GM19452 (cell line): ENCODE results near the gene EEA1.
"Not testable (repeated sequence)": the region's sequence is repeated elsewhere in the genome, so short reads cannot be mapped to it uniquely, and the experiment has no call there.

Experiments
- ATAC-seq: cut with Tn5 transposase; IDR thresholded peaks from one replicate; pipeline ENCODE4 v1.9.1; 2021; ENCODE audit not compliant: unreplicated experiment

The EEA1 gene

DNA sequence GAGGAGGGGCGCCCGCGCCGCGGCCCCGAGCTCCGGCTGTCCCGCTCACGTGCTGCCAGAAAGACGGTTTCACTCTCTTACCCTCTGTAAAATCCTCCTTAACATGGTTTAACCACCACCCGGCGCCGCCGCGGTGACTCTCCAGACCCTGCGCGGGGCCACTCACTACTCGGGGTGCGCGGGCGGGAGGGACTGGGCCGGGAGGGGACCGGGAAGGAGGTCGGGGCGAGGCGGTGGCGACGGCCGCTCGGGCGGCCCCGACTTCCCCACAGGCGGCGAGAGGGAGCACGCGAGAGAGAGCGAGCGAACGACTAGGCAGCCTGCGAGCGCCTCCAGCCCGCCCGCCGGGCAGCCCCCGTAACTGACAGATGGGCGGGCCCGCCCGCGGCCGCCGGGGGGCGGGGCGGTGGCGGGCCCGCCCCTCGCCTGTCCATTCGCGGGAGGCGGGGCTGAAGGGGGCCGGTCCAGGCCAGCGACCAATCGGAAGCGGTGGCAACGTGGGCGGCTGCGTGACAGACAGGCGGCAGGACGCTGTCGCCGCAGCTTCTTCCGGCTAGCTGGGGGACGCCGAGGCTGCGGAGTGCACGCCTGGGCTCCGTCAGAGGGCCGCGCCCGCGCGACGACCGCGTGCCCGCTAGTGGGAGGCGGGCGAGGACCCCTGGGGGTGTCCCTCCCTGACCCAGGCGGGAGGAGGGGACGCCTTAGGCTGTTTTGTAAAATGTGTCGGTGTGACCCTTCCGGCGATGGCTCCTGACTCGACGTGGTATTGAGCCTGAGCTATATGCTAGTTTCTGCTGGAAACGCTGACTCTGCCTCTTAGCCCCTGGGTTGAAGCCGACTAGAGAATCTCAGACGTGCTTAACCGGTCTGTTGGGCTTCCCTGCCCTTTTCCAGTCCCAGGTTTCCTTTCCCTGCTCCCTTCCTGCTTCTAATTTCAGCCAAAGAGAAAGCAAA lies at the start of gene EEA1:
EEA1 (minus strand) TSS at position 334 of the 954 bp plus-strand sequence; CDS start at position 105, 229 bp downstream.
- peak; percentile 89 for ATAC-seq

DNA sequence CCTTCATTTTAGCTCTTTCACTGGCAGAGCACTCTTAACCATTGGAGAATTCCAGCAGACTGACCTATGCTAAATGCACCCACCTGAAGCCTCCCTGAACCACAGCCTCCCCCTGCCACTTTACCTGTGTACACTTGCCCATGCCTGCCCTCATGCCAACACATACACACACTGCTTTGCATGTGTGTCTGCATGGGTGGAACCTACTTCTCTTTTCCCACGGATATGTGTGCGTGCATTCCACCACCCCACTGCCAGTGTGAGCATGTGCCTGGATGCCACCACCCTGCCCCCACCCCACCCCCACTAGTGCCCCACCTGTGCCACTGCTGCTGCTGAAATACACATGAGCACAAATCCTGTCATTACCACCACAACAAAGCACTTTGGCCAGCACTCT lies 49.5 kb upstream of the EEA1 start:
- no peak for ATAC-seq

DNA sequence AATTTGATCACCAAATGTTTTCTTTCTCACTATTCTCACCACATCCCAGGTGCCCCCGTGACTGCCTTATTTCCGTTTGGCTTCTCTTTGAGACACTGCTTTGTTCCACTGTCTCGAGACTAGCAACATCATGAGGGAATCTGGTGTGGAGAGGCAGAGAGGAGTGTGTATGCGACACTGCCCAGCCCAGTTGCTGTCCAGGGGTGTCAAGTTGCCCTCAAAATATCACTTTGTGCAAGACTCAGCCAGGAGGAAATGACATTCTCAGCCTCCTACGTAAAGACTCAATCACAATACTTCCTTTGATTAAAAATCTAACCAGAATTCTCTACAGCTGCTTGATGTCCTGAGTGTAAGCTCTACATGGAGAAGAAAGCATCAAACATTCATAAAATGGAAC lies 48.2 kb upstream of the EEA1 start:
- ATAC-seq = no peak

DNA sequence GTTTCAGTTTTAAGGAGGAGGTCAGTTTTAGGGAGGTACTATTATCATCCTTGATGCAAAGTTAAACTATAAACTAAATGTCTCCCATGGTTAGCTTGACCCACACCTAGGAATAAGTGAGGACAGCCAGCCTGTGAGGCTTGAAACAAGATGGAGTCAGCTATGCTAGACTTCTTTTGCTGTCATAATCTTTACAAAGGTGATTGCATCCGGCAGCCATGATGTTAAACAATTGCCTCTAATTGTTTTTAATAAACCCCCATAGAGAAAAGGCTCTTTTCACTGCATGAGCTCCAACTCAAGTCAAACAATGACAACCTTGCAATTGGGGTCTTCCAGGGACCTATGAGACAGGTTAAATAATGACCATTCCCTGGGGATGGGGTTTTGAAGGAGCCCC lies 45.7 kb upstream of the EEA1 start:
- no peak for ATAC-seq

DNA sequence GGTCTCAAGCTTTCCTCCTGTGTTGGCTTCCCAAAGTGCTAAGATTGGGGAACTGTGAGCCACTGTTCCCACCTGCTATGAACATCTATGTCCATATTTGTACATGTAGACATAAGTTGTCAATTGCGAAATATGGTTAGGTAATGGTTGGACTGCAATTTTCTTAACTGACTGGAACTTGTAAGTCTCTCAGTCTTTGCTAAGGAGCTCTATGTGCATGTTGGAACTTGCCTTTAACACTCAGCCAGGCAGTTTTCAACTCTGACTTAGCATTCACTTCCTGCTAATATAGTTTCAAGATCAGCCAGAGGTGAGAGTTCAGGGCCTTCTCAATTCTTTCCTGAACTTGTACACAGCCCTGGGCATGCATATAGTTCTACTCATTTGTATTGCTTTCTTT lies 44.5 kb upstream of the EEA1 start:
- ATAC-seq = peak; percentile 51

DNA sequence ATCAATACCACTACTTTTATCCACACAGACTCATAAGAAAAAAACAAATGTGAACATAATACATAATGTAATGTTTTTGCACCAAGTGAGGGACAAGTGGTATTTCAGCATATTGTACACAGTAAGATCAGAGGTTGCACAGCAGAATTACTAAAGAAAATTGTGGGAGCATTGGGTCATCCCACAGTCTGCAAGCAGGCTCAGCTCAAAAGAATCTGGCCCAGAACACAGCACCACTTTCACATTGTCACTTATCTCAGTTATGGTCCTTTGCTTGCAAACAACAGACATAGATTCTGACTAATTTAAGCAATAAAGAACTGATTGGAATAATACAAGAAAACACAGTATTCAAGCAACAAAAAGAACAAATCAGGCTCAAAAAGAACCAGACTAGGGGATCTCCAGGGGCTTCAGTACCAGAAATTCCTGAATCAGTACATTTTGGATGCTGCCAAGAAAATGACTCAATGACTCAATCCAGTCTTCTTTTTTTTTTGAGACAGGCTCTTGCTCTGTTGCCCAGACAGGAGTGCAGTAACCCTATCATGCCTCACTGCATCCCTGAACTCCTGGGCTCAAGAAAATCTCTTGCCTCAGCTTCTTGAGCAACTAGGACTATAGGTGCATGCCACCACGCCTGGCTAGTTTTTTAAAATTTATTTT lies 42.9 kb upstream of the EEA1 start:
- no peak for ATAC-seq

DNA sequence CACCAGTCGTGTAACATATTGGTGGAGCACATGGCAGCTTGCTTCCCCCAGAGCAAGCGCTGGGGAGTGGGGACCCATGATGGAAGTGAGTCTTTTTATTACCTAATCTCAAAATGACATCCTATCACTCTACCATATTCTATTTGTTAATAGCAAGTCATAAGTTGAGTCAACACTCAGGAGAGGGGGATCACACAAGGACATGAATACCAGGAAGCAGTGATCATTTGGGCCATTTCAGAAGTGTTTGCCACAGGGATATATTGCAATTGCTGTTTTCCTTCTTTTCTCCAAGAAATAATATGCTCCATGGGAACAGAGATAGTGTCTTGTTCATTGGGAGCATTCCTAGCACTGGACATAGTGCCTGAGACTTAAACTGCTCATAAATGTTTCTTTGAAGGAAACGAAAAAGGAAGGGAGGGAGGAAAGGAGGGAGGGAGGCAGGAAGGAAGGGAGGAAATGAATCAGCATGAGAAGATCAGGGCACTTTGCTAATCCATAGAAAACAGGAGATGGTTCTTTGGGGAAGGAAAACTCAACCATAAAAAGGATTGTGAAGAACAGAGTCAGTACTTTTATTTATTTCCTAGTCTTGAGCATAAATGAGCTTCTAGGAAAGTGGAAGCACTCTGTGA lies 39.2 kb upstream of the EEA1 start:
- no peak for ATAC-seq

DNA sequence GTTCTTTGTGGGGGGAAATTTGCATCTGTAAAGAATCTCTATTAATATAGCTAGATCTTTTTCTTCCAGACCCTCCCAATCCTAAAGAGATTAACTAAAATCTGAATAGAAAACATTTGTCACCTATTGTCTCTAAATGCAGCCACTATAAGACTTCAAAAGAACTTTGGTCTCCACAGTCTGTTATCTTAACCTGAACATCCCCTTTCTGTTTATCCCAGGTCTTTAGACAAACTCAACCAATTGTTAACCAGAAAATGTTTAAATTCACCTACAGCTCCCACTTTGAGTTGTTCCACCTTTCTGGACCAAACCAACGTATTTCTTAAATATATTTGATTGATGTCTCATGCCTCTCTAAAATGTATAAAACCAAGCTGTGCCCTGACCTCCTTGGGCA lies 35.3 kb upstream of the EEA1 start:
- not testable (repeated sequence) for ATAC-seq

DNA sequence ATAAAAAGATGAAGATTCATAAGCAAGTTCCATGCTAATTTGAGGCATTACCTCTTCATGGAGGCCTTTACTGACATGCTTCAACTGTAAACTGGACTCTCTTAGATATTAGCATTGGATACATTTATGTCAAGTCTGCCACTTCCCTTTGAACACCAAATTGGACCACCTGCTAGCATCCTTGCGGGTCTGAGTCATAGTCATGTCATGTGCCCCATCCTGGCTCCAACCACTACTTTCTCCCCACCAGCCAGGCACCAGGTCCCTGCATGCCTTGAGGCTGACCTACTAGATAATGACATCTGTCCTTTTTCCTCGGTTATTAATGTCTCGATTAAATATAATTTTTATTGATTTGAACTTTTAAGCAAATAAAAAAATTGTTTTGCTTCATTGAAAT lies 32.9 kb upstream of the EEA1 start:
- ATAC-seq = no peak

DNA sequence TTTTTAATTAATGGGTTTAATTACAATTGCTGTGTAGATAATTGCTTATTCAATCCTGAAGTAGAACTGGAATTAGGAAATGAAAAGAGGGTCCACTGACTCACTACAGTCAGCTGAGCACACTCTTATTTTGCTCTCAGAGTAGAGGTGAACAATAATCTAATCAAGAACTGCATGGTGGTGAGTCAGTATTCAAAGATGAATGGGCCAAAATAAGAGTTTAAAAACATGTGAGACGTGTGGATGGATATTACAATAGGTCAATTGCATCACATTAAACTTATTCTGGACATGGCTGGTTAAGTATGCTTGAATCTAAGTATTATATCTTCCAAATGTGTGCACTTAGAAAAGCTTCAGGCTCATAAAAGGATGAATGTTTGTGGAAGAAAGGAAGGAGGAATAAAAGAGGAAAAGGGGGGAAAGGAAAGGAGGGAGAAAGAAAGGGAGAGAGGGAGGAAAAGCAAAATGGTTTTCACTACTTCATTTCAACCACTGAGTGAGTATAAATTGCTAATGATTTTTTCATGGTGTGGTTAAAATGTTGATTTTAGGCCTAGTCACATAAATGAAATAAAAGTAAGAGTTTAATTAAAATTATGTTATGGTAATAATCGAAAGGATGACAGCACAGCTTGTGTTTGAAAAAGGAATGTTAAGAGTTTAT lies 27.0 kb upstream of the EEA1 start:
- ATAC-seq = no peak

DNA sequence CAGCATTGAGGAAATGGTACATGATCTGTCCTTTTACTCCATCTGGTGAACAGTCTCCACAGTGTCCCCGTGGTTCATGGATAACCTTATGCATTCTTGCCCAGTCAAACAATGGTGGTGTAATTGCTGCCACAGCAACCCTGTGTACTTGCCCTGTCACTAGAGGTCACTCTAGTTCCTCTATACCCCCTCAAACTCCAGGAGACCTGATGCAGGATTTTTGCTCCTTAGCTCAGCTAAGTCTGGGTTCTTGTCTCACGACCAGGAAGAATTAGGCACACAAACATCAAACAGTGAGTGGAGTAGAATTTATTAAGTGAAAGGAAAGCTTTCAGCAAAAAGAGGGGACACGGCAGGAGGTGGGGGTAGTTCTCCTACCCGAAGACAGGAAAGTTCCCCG lies 24.7 kb upstream of the EEA1 start:
- ATAC-seq = no peak

DNA sequence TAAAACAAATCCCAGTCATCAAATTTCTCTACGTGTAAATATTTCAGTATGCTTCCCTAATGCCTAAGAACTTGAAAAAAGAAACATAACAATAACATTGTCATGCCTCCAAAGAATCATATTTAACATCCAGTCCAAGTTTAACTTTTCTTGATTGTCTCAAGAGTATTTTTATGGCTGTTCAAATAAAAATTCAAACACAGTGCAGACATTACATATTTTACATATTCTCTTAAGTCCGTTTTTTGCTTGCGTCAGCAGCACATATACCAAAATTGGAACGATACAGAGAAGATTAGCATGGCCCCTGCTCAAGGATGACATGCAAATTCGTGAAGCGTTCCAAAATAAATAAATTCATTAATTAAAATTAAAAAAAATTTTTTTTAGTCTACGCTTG lies 23.3 kb upstream of the EEA1 start:
- no peak for ATAC-seq

DNA sequence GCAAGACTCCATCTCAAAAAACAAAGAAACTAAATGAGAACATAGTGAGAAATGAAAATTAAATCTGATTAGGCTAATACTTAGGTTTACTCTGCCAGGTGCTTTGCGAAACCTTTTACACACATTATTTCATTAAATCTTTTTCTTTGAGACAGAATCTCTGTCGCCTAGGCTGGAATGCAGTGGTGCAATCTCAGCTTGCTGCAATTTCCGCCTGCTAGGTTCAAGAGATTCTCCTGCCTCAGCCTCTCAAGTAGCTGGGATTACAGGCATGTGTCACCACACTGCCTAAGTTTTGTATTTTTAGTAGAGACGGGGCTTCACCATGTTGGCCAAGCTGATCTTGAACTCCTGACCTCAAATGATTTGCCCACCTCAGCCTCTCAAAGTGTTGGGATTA lies 21.9 kb upstream of the EEA1 start:
- ATAC-seq = no peak

DNA sequence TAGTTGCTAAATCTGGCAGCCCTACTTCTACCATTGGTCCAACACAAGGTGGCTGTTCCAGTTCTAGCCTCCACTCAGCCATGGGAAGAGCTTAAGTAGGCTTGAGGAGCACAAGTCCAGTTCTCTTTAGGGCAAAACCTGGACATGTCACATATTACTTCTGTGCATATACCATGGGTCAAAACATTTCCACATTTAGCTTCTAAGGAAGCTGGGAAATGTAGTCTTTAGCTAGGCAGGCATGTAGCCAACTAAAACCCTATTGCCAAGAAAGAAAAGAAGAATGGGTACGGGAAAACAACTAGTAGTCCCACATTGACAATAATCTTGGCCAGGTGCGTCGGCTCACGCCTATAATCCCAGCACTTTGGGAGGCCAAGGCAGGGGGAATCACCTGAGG lies 20.9 kb upstream of the EEA1 start:
- ATAC-seq = no peak

DNA sequence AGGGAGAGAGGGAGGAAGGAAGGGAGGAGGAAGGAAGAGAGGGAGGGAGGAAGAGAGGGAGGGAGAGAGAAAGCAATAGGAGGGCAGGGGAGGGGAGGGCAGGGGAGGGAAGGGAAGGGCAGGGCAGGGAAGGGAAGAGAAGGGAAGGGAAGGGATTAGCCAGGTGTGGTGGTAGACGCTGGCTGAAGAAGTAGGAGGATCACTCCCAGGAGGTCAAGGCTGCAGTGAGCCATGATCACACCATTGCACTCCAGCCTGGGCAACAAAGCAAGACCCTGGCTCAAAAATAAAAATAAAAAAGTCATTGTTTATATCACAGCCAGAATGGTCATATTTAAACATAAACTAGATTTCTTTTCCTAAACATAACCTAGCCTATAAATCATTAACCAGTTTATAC lies 20.4 kb upstream of the EEA1 start:
- ATAC-seq = no peak

DNA sequence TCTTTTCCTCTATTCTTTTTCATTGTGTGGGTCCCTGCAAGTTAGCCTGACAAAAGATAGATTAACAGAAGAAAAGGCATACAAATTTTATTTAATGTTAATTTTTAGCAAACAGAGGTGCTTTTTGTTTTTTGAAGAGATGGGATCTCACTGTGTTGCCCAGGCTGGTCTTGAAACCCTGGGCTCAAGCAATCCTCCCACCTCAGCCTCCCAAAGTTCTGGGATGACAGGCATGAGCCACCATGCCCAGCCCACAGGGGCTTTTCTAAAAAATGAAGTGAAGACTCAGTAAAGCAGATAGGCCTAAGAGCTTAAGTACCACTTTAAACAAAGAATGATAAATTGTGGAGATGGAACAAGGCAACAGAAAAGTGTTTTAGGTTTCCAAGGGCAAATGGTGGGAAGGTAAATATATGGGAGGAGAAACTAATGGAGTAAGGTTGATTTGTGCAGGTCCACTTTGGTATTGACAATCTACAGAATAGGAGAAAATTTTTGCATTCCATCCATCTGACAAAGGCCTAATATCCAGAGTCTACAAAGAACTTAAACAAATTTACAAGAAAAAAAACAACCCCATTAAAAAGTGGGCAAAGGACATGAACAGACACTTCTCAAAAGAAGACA lies 18.6 kb upstream of the EEA1 start:
- no peak for ATAC-seq

DNA sequence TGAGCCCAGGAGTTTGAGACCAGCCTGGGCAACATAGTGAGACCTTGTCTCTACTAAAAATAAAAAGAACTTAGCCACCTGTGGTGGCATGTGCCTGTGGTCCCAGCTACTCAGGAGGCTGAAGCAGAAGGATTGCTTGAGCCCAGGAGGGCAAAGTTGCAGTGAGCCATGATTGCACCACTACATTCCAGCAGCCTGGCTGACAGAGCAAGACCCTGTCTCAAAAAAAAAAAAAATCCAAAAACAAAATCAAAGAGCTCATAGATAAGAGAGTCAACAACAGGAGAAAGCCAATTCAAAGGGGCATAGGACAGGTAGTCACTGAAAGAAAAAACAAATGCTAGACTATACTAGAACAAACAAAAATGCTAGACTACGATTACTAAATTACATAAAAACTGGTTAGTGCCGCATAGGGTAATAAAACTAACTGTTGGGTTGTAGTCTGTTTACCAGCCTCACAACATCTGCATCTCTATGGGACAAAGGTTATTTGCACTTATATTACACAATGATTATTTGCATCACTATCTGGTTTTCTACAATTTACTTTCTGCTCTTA lies 16.6 kb upstream of the EEA1 start:
- ATAC-seq = no peak

DNA sequence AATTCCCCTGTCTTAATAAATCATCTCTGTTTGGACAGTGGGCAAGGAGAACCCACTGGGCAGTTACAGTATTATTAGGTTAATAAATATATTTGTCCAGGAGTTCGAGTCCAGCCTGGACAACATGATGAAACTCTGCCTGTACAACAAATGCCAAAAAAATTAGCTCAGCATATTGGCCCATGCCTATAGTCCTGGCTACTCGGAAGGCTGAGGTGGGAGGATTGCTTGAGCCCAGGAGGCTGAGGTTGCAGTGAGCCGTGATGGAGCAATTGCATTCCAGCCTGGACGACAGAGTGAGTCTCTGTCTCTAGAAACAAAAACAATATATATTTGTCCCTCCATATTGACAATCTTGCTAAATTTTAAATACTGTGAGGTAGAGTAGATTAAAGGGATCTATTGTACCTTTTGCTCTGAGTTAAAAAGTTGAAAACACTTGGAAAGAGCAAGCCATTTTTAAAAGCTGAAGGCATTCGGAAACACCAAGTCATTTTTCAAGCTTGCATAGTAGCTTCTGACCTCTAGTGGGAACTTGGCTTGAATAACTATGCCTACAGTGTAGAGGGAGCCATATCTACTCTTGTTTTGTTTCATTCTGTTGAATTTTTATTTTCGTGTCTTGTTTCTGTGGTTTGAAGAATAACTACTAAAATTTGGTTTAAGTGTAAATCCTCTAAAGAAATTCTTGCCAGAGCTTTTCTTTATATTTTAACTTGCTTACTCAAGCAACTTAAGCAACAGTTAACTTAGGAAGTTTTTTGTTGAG lies 14.6 kb upstream of the EEA1 start:
- ATAC-seq = no peak

DNA sequence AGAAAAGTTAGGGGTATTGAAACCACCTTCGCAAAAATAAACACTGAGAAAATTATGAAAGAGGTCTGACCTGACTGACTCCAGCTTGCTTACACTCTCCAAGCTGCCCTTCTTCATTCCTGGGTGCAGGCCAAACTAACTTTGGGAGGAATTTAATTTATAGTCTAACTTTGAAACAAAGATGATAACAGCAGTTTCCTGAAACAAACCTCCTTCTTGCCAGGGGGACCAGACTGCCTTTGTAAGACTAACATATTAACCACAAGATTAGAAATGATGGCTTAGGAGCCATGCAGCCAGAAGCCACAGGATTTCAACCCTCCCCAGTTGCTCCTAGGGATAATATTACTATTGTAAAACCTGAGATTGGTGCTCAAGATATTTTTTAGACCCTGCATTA lies 13.8 kb upstream of the EEA1 start:
- no peak for ATAC-seq

DNA sequence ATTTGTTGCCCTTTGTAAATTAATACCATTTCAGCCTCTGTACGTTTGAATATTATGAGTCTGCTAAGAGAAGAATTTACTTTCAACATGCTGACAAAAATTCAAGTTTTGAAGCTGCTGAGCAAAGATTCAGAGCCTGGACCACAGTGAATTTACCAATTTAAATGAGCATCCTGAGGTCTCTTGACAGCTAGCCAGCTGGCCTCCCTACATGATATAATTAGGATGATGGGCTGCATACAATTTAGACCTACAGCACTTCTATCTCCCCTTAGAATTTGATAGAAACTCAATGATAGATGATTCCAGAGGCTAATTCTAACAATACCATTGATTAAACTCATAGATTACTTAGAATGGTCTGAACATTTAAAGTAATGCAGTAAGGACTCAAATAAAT lies 10.0 kb upstream of the EEA1 start:
- ATAC-seq = no peak
